Measurements from ENCODE around the gene YTHDC1. TPM values are rescaled to one million over a fixed set of nuclear protein-coding genes. Genes with fewer than 3 reads are reported as not detected.

The YTHDC1 gene
- polyA plus RNA-seq, 2 of the 4 experiments (the other 2 are of a cell fraction): 47.0 to 53.4 TPM

- Histone ChIP-seq H3K4me2 (no peak overlapping the region), H3K27ac (no peak overlapping the region), H3K9me3 (no peaks in the 10 kb centered on the region), H3K4me3 (no peak overlapping the region), H3K4me1 (no peaks in the 10 kb centered on the region)
- ATAC-seq (no peak), FAIRE-seq (no peak), DNase-seq (ENCODE audit: low read depth in 1 of 2, low spot score in 1 of 2) (no peak)
- POLR2A ChIA-PET: no interaction called here
- 64% methylated on average over 4 of the region's 4 CpGs for WGBS (ENCODE audit: missing lambda C conversion rate)
- CTCF ChIA-PET: no interaction called here
- TF ChIP-seq REST (IDR thresholded peaks at IDR 0.05) (no peak), CTCF (IDR thresholded peaks at IDR 0.05) (no peak), USF2 (IDR thresholded peaks at IDR 0.05) (no peak), GATA3 (IDR thresholded peaks at IDR 0.05; ENCODE audit: borderline replicate concordance) (no peak), NR3C1 (IDR thresholded peaks at IDR 0.05) (no peak), ATOH8 (CRISPR knock-in tag; IDR thresholded peaks at IDR 0.05; ENCODE audit: low read depth) (no peak), RFX5 (IDR thresholded peaks at IDR 0.05) (no peak), HOXB13 (CRISPR knock-in tag; IDR thresholded peaks at IDR 0.05; ENCODE audit: low read depth) (no peak), E2F6 (IDR thresholded peaks at IDR 0.05; ENCODE audit: borderline replicate concordance, low read depth) (no peak), ESRRA (IDR thresholded peaks at IDR 0.05; ENCODE audit: borderline replicate concordance, low read length) (no peak), SREBF2 (IDR thresholded peaks at IDR 0.05) (no peak), HES2 (IDR thresholded peaks at IDR 0.05) (no peak), HEYL (CRISPR knock-in tag; IDR thresholded peaks at IDR 0.05) (no peak), MAX (IDR thresholded peaks at IDR 0.05) (no peak), HDAC2 (IDR thresholded peaks at IDR 0.05) (no peak), RAD21 (conservative IDR thresholded peaks at IDR 0.05 in 1 of 2, IDR thresholded peaks at IDR 0.05 in 1 of 2) (no peak), ZC3H11A (IDR thresholded peaks at IDR 0.05) (no peak), ZSCAN20 (CRISPR knock-in tag; IDR thresholded peaks at IDR 0.05) (no peak), HOXB5 (CRISPR knock-in tag; IDR thresholded peaks at IDR 0.05) (no peak), SMC3 (IDR thresholded peaks at IDR 0.05) (no peak)
Observed at GRCh38 chr4:68388347-68388865, 38.5 kb upstream of the YTHDC1 start.
